ENCODE measurements around the gene NPEPL1.
A peak's percentile ranks its signal among the peaks of the same experiment; 100 is the strongest.
"Not testable (repeated sequence)": the region's sequence is repeated elsewhere in the genome, so short reads cannot be mapped to it uniquely, and the experiment has no call there.

The NPEPL1 gene

GRCh38 chr20:58692579-58693225, at the start of gene NPEPL1:
Gene NPEPL1, plus strand, starts transcription at chr20:58692800. Its CDS starts 101 bp downstream, at chr20:58692901.
- DNase-seq (ENCODE audit: low read depth), result no peak
- H3K4me3 ChIP-seq (ENCODE audit: low read depth, low read length), result peak within 1 kb of the TSS; percentile 62
- TF ChIP-seq CTCF (IDR thresholded peaks at IDR 0.05; ENCODE audit: low read depth, low read length, missing control alignments), result no peak

GRCh38 chr20:58642896-58643295, 49.7 kb upstream of the NPEPL1 start:
- DNase-seq (ENCODE audit: low read depth); H3K4me3 ChIP-seq (ENCODE audit: low read depth, low read length): not testable (repeated sequence)

GRCh38 chr20:58645412-58645968, 47.1 kb upstream of the NPEPL1 start:
- DNase-seq (ENCODE audit: low read depth), result no peak
- no peak for TF ChIP-seq CTCF (IDR thresholded peaks at IDR 0.05; ENCODE audit: low read depth, low read length, missing control alignments)
- H3K4me3 ChIP-seq (ENCODE audit: low read depth, low read length), result no peak overlapping the region

GRCh38 chr20:58646257-58646656, 46.3 kb upstream of the NPEPL1 start:
- no peak for TF ChIP-seq CTCF (IDR thresholded peaks at IDR 0.05; ENCODE audit: low read depth, low read length, missing control alignments)
- no peak for DNase-seq (ENCODE audit: low read depth)
- no peak overlapping the region for H3K4me3 ChIP-seq (ENCODE audit: low read depth, low read length)

GRCh38 chr20:58646703-58647102, 45.9 kb upstream of the NPEPL1 start:
- no peak overlapping the region for H3K4me3 ChIP-seq (ENCODE audit: low read depth, low read length)
- no peak for DNase-seq (ENCODE audit: low read depth)
- no peak for TF ChIP-seq CTCF (IDR thresholded peaks at IDR 0.05; ENCODE audit: low read depth, low read length, missing control alignments)

- peak; percentile 50 for TF ChIP-seq CTCF (IDR thresholded peaks at IDR 0.05; ENCODE audit: low read depth, low read length, missing control alignments)
- no peak for DNase-seq (ENCODE audit: low read depth)
- H3K4me3 ChIP-seq (ENCODE audit: low read depth, low read length), result no peak overlapping the region
Observed at GRCh38 chr20:58647162-58647795, 45.3 kb upstream of the NPEPL1 start.

GRCh38 chr20:58647796-58648501, 44.7 kb upstream of the NPEPL1 start:
- no peak overlapping the region for H3K4me3 ChIP-seq (ENCODE audit: low read depth, low read length)
- no peak for DNase-seq (ENCODE audit: low read depth)
- no peak for TF ChIP-seq CTCF (IDR thresholded peaks at IDR 0.05; ENCODE audit: low read depth, low read length, missing control alignments)

- not testable (repeated sequence) for H3K4me3 ChIP-seq (ENCODE audit: low read depth, low read length); DNase-seq (ENCODE audit: low read depth)
Observed at GRCh38 chr20:58648502-58648825, 44.1 kb upstream of the NPEPL1 start.

Measured in GM12864 (cell line).